ENCODE data around the gene PPIL4. TPM values are rescaled to one million over a fixed set of nuclear protein-coding genes. Genes with fewer than 3 reads are reported as not detected.
A peak's percentile ranks its signal among the peaks of the same experiment; 100 is the strongest.
"Not testable (repeated sequence)": the region's sequence is repeated elsewhere in the genome, so short reads cannot be mapped to it uniquely, and the experiment has no call there.

Gene PPIL4
- total RNA-seq, 2 experiments from 2014 or later = 25.8 to 26.2 TPM

GRCh38 chr6:149494810-149495209, 51.0 kb downstream of the PPIL4 start:
- Mint-ChIP-seq H3K27ac (peak overlapping the region; percentile 91), H3K4me1 (ENCODE audit: low read depth) (peaks cover 82% of the 10 kb centered on the region), H3K4me3 (peak overlapping the region; percentile 59)
- intact Hi-C loops (cut with micrococcal nuclease) = loop anchor here (1.0 to 2.0 kb wide), 7 partner anchors 10 to 462 kb away; partner anchors contain the start of gene ZC3H12D
- not testable (repeated sequence) for H3K36me3 Mint-ChIP-seq (ENCODE audit: low read depth); H3K9me3 Mint-ChIP-seq; H3K27me3 Mint-ChIP-seq (ENCODE audit: low read depth)
- peak; percentile 84 for DNase-seq
- CTCF ChIA-PET = interaction anchor here (0.5 to 4.4 kb wide), 8 partner anchors 11 to 734 kb away, joined by 3 to 31 read pairs (median 4); no protein-coding TSS in a partner anchor

- Mint-ChIP-seq H3K4me3 (no peak overlapping the region), H3K36me3 (ENCODE audit: low read depth) (peaks cover 3% of the 10 kb centered on the region), H3K4me1 (ENCODE audit: low read depth) (peaks cover 85% of the 10 kb centered on the region), H3K27me3 (ENCODE audit: low read depth) (no peaks in the 10 kb centered on the region), H3K27ac (peak overlapping the region; percentile 91), H3K9me3 (no peaks in the 10 kb centered on the region)
- CTCF ChIA-PET = interaction anchor here (1.1 to 4.4 kb wide), 4 partner anchors 10 to 23 kb away, joined by 3 to 31 read pairs (median 12); no protein-coding TSS in a partner anchor
- no peak for DNase-seq
- intact Hi-C loops (cut with micrococcal nuclease) = loop anchor here (2.0 kb wide), 2 partner anchors 51 to 353 kb away; no protein-coding TSS in a partner anchor
Observed at GRCh38 chr6:149493761-149494320, 52.0 kb downstream of the PPIL4 start.

- H3K27me3 Mint-ChIP-seq (ENCODE audit: low read depth) = no peaks in the 10 kb centered on the region
Observed at GRCh38 chr6:149492798-149493343, 53.0 kb downstream of the PPIL4 start.

GRCh38 chr6:149489967-149490366, 55.9 kb downstream of the PPIL4 start:
- no peak overlapping the region for H3K4me3 Mint-ChIP-seq

More at GRCh38 chr6:149492798-149493343, 53.0 kb downstream of the PPIL4 start:
- Mint-ChIP-seq H3K9me3 (no peaks in the 10 kb centered on the region), H3K4me3 (no peak overlapping the region), H3K36me3 (ENCODE audit: low read depth) (peaks cover 1% of the 10 kb centered on the region), H3K4me1 (ENCODE audit: low read depth) (peaks cover 85% of the 10 kb centered on the region), H3K27ac (peak overlapping the region; percentile 91)
- intact Hi-C loops (cut with micrococcal nuclease) = no loop called here
- CTCF ChIA-PET = interaction anchor here (1.1 to 4.4 kb wide), 2 partner anchors 11 to 16 kb away, joined by 3 to 21 read pairs; no protein-coding TSS in a partner anchor
- no peak for DNase-seq

GRCh38 chr6:149488815-149489214, 57.0 kb downstream of the PPIL4 start:
- Mint-ChIP-seq H3K4me3 (no peak overlapping the region), H3K4me1 (ENCODE audit: low read depth) (peaks cover 68% of the 10 kb centered on the region), H3K9me3 (no peaks in the 10 kb centered on the region), H3K36me3 (ENCODE audit: low read depth) (peaks cover 7% of the 10 kb centered on the region), H3K27me3 (ENCODE audit: low read depth) (no peaks in the 10 kb centered on the region), H3K27ac (peak overlapping the region; percentile 65)
- DNase-seq = peak; percentile 80
- intact Hi-C loops (cut with micrococcal nuclease) = loop anchor here (5.0 kb wide), 1 partner anchor 373 kb away; the partner anchor contains the start of gene LRP11
- CTCF ChIA-PET = interaction anchor here (1.1 to 3.8 kb wide), 2 partner anchors 20 to 28 kb away, joined by 4 to 24 read pairs; no protein-coding TSS in a partner anchor

More at GRCh38 chr6:149489967-149490366, 55.9 kb downstream of the PPIL4 start:
- CTCF ChIA-PET = interaction anchor here (0.8 to 3.8 kb wide), 5 partner anchors 18 to 34 kb away, joined by 3 to 24 read pairs (median 4); no protein-coding TSS in a partner anchor
- intact Hi-C loops (cut with micrococcal nuclease) = loop anchor here (5.0 kb wide), 1 partner anchor 372 kb away; the partner anchor contains the start of gene LRP11
- DNase-seq = peak; percentile 2
- no peaks in the 10 kb centered on the region for H3K36me3 Mint-ChIP-seq (ENCODE audit: low read depth)
- peaks cover 75% of the 10 kb centered on the region for H3K4me1 Mint-ChIP-seq (ENCODE audit: low read depth)
- peak overlapping the region; percentile 28 for H3K27ac Mint-ChIP-seq
- no peaks in the 10 kb centered on the region for H3K27me3 Mint-ChIP-seq (ENCODE audit: low read depth)
- H3K9me3 Mint-ChIP-seq = no peaks in the 10 kb centered on the region

GRCh38 chr6:149487316-149487715, 58.5 kb downstream of the PPIL4 start:
- H3K27me3 Mint-ChIP-seq (ENCODE audit: low read depth) = no peaks in the 10 kb centered on the region
- H3K27ac Mint-ChIP-seq = no peak overlapping the region
- H3K4me1 Mint-ChIP-seq (ENCODE audit: low read depth) = peaks cover 58% of the 10 kb centered on the region
- H3K4me3 Mint-ChIP-seq = no peak overlapping the region
- no peak for DNase-seq
- intact Hi-C loops (cut with micrococcal nuclease) = loop anchor here (5.0 kb wide), 1 partner anchor 375 kb away; the partner anchor contains the start of gene LRP11
- CTCF ChIA-PET = interaction anchor here (0.7 to 1.0 kb wide), 2 partner anchors 11 to 59 kb away, joined by 3 to 4 read pairs; partner anchors contain the start of gene PPIL4
- peaks cover 21% of the 10 kb centered on the region for H3K36me3 Mint-ChIP-seq (ENCODE audit: low read depth)
- no peaks in the 10 kb centered on the region for H3K9me3 Mint-ChIP-seq

- CTCF ChIA-PET = interaction anchor here (0.6 to 2.3 kb wide), 12 partner anchors 13 to 246 kb away, joined by 3 to 12 read pairs (median 4); partner anchors contain the start of gene PPIL4
- peak; percentile 92 for DNase-seq
- peak within 1 kb of the TSS; percentile 94 for H3K4me3 Mint-ChIP-seq
- H3K9me3 Mint-ChIP-seq = no peaks in the 10 kb centered on the region
- peaks cover 59% of the 10 kb centered on the region for H3K4me1 Mint-ChIP-seq (ENCODE audit: low read depth)
- no peaks in the 10 kb centered on the region for H3K27me3 Mint-ChIP-seq (ENCODE audit: low read depth)
- peaks cover 43% of the 10 kb centered on the region for H3K36me3 Mint-ChIP-seq (ENCODE audit: low read depth)
- peak within 1 kb of the TSS; percentile 97 for H3K27ac Mint-ChIP-seq
- intact Hi-C loops (cut with micrococcal nuclease) = loop anchor here (1.0 to 5.0 kb wide), 9 partner anchors 10 to 377 kb away; partner anchors contain the start of genes LRP11 and PPIL4
Observed at GRCh38 chr6:149484733-149485700, 60.8 kb downstream of the PPIL4 start, which contains the start of gene ZC3H12D. Gene ZC3H12D, minus strand, starts transcription at chr6:149485014. Its CDS starts 10,471 bp downstream, at chr6:149474543.

- Mint-ChIP-seq H3K4me3 (peak overlapping the region; percentile 94), H3K27me3 (ENCODE audit: low read depth) (no peaks in the 10 kb centered on the region), H3K36me3 (ENCODE audit: low read depth) (peaks cover 53% of the 10 kb centered on the region), H3K4me1 (ENCODE audit: low read depth) (peaks cover 60% of the 10 kb centered on the region), H3K27ac (peak overlapping the region; percentile 97), H3K9me3 (no peaks in the 10 kb centered on the region)
- DNase-seq = peak; percentile 11
- intact Hi-C loops (cut with micrococcal nuclease) = loop anchor here (1.0 to 2.0 kb wide), 3 partner anchors 33 to 233 kb away; no protein-coding TSS in a partner anchor
- CTCF ChIA-PET = interaction anchor here (0.6 to 2.3 kb wide), 10 partner anchors 14 to 247 kb away, joined by 3 to 12 read pairs (median 4); partner anchors contain the start of gene PPIL4
Observed at GRCh38 chr6:149483849-149484655, 61.8 kb downstream of the PPIL4 start.

GRCh38 chr6:149483334-149483725, 62.5 kb downstream of the PPIL4 start:
- peak; percentile 4 for DNase-seq
- intact Hi-C loops (cut with micrococcal nuclease) = no loop called here
- peaks cover 58% of the 10 kb centered on the region for H3K36me3 Mint-ChIP-seq (ENCODE audit: low read depth)
- H3K9me3 Mint-ChIP-seq = no peaks in the 10 kb centered on the region
- H3K4me1 Mint-ChIP-seq (ENCODE audit: low read depth) = peaks cover 59% of the 10 kb centered on the region
- H3K27ac Mint-ChIP-seq = peak overlapping the region; percentile 97
- H3K4me3 Mint-ChIP-seq = peak overlapping the region; percentile 94
- H3K27me3 Mint-ChIP-seq (ENCODE audit: low read depth) = no peaks in the 10 kb centered on the region
- CTCF ChIA-PET = interaction anchor here (0.7 to 2.3 kb wide), 6 partner anchors 24 to 360 kb away, joined by 3 to 7 read pairs (median 4); no protein-coding TSS in a partner anchor

- peak; percentile 35 for DNase-seq
- Mint-ChIP-seq H3K36me3 (ENCODE audit: low read depth) (peaks cover 59% of the 10 kb centered on the region), H3K4me1 (ENCODE audit: low read depth) (peaks cover 59% of the 10 kb centered on the region), H3K27ac (peak overlapping the region; percentile 97), H3K27me3 (ENCODE audit: low read depth) (no peaks in the 10 kb centered on the region), H3K9me3 (no peaks in the 10 kb centered on the region), H3K4me3 (peak overlapping the region; percentile 94)
- CTCF ChIA-PET = interaction anchor here (0.7 to 2.3 kb wide), 4 partner anchors 23 to 359 kb away, joined by 3 to 5 read pairs (median 3); no protein-coding TSS in a partner anchor
- intact Hi-C loops (cut with micrococcal nuclease) = no loop called here
Observed at GRCh38 chr6:149482545-149483333, 63.1 kb downstream of the PPIL4 start.
